ENCODE measurements around the gene RNF212B.

DNA sequence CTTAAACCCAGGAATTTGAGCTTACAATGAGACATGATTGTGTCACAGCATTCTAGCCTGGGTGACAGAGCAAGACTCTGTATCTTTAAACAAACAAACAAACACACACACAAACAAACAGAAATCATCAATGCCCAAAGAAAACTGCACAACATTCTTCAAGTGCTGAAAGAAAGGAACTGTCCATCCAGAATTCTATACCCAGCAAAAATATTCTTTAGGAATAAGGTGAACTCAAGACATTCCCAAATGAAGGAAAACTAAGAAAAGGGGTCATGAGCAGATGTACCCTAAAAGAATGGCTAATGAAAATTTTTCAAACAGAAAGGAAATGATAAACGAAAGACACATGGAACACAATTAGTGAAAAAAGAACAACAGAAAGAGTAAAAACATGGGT is 22.3 kb upstream of the RNF212B start:
- TF ChIP-seq, protein P1, sequence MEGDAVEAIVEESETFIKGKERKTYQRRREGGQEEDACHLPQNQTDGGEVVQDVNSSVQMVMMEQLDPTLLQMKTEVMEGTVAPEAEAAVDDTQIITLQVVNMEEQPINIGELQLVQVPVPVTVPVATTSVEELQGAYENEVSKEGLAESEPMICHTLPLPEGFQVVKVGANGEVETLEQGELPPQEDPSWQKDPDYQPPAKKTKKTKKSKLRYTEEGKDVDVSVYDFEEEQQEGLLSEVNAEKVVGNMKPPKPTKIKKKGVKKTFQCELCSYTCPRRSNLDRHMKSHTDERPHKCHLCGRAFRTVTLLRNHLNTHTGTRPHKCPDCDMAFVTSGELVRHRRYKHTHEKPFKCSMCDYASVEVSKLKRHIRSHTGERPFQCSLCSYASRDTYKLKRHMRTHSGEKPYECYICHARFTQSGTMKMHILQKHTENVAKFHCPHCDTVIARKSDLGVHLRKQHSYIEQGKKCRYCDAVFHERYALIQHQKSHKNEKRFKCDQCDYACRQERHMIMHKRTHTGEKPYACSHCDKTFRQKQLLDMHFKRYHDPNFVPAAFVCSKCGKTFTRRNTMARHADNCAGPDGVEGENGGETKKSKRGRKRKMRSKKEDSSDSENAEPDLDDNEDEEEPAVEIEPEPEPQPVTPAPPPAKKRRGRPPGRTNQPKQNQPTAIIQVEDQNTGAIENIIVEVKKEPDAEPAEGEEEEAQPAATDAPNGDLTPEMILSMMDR (IDR thresholded peaks at IDR 0.05; ENCODE audit: low read depth, low read length, poor library complexity, severe bottlenecking), result no peak
- TF ChIP-seq EZH2phosphoT487 (IDR thresholded peaks at IDR 0.05; ENCODE audit: borderline replicate concordance, low read length), result no peak

All from DOHH2 (cell line).